HepG2 (cell line): Measurements from ENCODE around the gene ANKRD35. TPM values are rescaled to one million over a fixed set of nuclear protein-coding genes. Genes with fewer than 3 reads are reported as not detected.

Experiments
- ATAC-seq: fragments of 200-7000 bp; cut with Tn5 transposase; 3 replicates; pipeline ENCODE4 v1.9.1; 2020; ENCODE audit warnings: mild to moderate bottlenecking, moderate library complexity
- BruUV-seq: library from RNA; stranded (reverse); fragments of 400-500 nt; replicated peaks from 2 replicates; lab custom pipeline; 2021; lab: Mats Ljungman, UMichigan
- CTCF ChIA-PET: fragments of 300-600 bp; formaldehyde crosslinking; extraction: SDS; loops from one replicate; lab custom pipeline; 2021; ENCODE audit warnings: low total read pairs, inconsistent platforms, low intra/inter-chr PET ratio; lab: Yijun Ruan, JAX
- POLR2A ChIA-PET: fragments of 350-600 bp; sonication (Branson Sonifier 250); formaldehyde crosslinking; loops from one replicate; lab custom pipeline; 2020; ENCODE audit warnings: antibody characterized with exemption, inconsistent platforms; lab: Yijun Ruan, JAX
- DNase-seq: peaks from one replicate; pipeline ENCODE4 v3.0.0-alpha.2; 2015; ENCODE audit warnings: low spot score
- FAIRE-seq: peaks from 3 replicates; lab custom pipeline; 2011; peaks lifted over from hg19 to GRCh38; lab: Jason Lieb, UNC
- H2AFZ ChIP-seq: one replicate; pipeline ENCODE4 v1.6.1; 2011; ENCODE audit warnings: low read length, inconsistent platforms
- H3K27ac ChIP-seq: fragments of 300-600 bp; 3 replicates; pipeline ENCODE4 v1.8.0; 2011; ENCODE audit warnings: mixed run types, mild to moderate bottlenecking, mixed read lengths, low read length, inconsistent platforms; ENCODE audit not compliant: insufficient read depth; ENCODE audit errors: extremely low read length
- H3K27me3 ChIP-seq, 2 experiments: fragments of 200-600 bp in 1 of 2; 2 replicates in 1 of 2; 3 replicates in 1 of 2; pipeline versions ENCODE4 v1.6.0 to v1.8.0; 2011; ENCODE audit warnings: low read length in 2 of 2, mild to moderate bottlenecking in 2 of 2, moderate library complexity in 2 of 2, inconsistent platforms in 1 of 2; ENCODE audit not compliant: insufficient read depth in 2 of 2, control insufficient read depth in 1 of 2
- H3K36me3 ChIP-seq, 2 experiments: fragments of 200-600 bp in 1 of 2; replicated peaks in 1 of 2; 2 replicates in 1 of 2; 3 replicates in 1 of 2; pipeline versions ENCODE4 v1.5.1 to v1.8.0; 2011; ENCODE audit warnings: low read length in 2 of 2, inconsistent platforms in 1 of 2; ENCODE audit not compliant: insufficient read depth in 2 of 2, control insufficient read depth in 1 of 2
- H3K4me1 ChIP-seq: 2 replicates; pipeline ENCODE4 v1.5.1; 2012; ENCODE audit warnings: low read length, inconsistent platforms; ENCODE audit not compliant: insufficient read depth
- H3K4me2 ChIP-seq: 2 replicates; pipeline ENCODE4 v1.6.0; 2011; ENCODE audit warnings: low read depth, low read length, inconsistent platforms
- H3K4me3 ChIP-seq, 3 experiments: fragments of 200-600 bp in 1 of 3; sonication (generic), shearing (Covaris generic) in 1 of 3; replicated peaks in 1 of 3; 2 replicates each; pipeline ENCODE4 v1.5.1; 2011 to 2016; ENCODE audit warnings: low read length in 3 of 3, inconsistent platforms in 2 of 3, low read depth in 2 of 3, mild to moderate bottlenecking in 2 of 3, control low read depth in 1 of 3, mixed read lengths in 1 of 3; ENCODE audit not compliant: insufficient read depth in 1 of 3
- H3K79me2 ChIP-seq: one replicate; pipeline ENCODE4 v1.6.1; 2011; ENCODE audit warnings: low read length, inconsistent platforms; ENCODE audit not compliant: insufficient read depth
- H3K9ac ChIP-seq: 2 replicates; pipeline ENCODE4 v1.6.0; 2011; ENCODE audit warnings: mild to moderate bottlenecking, low read depth, low read length, inconsistent platforms; ENCODE audit not compliant: insufficient read depth
- H3K9me3 ChIP-seq: 2 replicates; pipeline ENCODE4 v1.5.1; 2012; ENCODE audit warnings: mild to moderate bottlenecking, low read length
- H4K20me1 ChIP-seq: 2 replicates; pipeline ENCODE4 v1.6.0; 2011; ENCODE audit warnings: inconsistent platforms, mild to moderate bottlenecking, low read length, moderate library complexity; ENCODE audit not compliant: insufficient read depth
- CCAR2 ChIP-seq: fragments of 200-400 bp; formaldehyde crosslinking; optimal IDR thresholded peaks from 2 replicates; pipeline ENCODE3; 2018; ENCODE audit warnings: low read depth, mild to moderate bottlenecking, low read length, moderate library complexity
- DMAP1 ChIP-seq: IDR thresholded peaks from 2 replicates; pipeline ENCODE4 v1.6.1; 2016
- DNMT1 ChIP-seq: sonication (generic); formaldehyde crosslinking; IDR thresholded peaks from 2 replicates; pipeline ENCODE4 v1.5.1; 2020; ENCODE audit warnings: mild to moderate bottlenecking, missing genetic modification reagents
- JUNB ChIP-seq: sonication (generic); formaldehyde crosslinking; IDR thresholded peaks from 2 replicates; pipeline ENCODE4 v1.8.0; 2022; ENCODE audit warnings: missing genetic modification reagents, mild to moderate bottlenecking, borderline replicate concordance
- MXI1 ChIP-seq: IDR thresholded peaks from 3 replicates; pipeline ENCODE4 v1.6.1; 2012; ENCODE audit warnings: low read depth, low read length, inconsistent platforms, borderline replicate concordance
- RBFOX2 ChIP-seq: fragments of 200-400 bp; formaldehyde crosslinking; IDR thresholded peaks from 2 replicates; pipeline ENCODE4 v1.6.1; 2017; ENCODE audit warnings: low read depth, mild to moderate bottlenecking, low read length
- RFX5 ChIP-seq: IDR thresholded peaks from 2 replicates; pipeline ENCODE4 v1.6.1; 2011; ENCODE audit warnings: low read depth, low read length, improper control_type of control experiment
- SIN3A ChIP-seq: IDR thresholded peaks from 2 replicates; pipeline ENCODE4 v1.6.1; 2011; ENCODE audit warnings: low read depth, mild to moderate bottlenecking, control low read depth, low read length, borderline replicate concordance
- SMYD3 ChIP-seq: sonication (generic); formaldehyde crosslinking; IDR thresholded peaks from 2 replicates; pipeline ENCODE4 v1.8.1; 2023; ENCODE audit warnings: mild to moderate bottlenecking, missing genetic modification reagents
- SP140L ChIP-seq: sonication (generic); formaldehyde crosslinking; IDR thresholded peaks from 2 replicates; pipeline ENCODE4 v1.4.0; 2020; ENCODE audit warnings: missing genetic modification reagents, borderline replicate concordance
- ZKSCAN5 ChIP-seq: sonication (generic); formaldehyde crosslinking; IDR thresholded peaks from 2 replicates; pipeline ENCODE4 v1.5.1; 2020; ENCODE audit warnings: mild to moderate bottlenecking, missing genetic modification reagents
- ZNF343 ChIP-seq: sonication (generic); formaldehyde crosslinking; IDR thresholded peaks from 2 replicates; pipeline ENCODE4 v1.4.0; 2020; ENCODE audit warnings: mild to moderate bottlenecking, missing genetic modification reagents
- ZNF367 ChIP-seq: sonication (generic); formaldehyde crosslinking; IDR thresholded peaks from 2 replicates; pipeline ENCODE4 v1.4.0; 2020; ENCODE audit warnings: missing genetic modification reagents, borderline replicate concordance
- ZNF766 ChIP-seq: sonication (generic); formaldehyde crosslinking; IDR thresholded peaks from 2 replicates; pipeline ENCODE4 v1.5.0; 2020; ENCODE audit warnings: missing genetic modification reagents, borderline replicate concordance
- WGBS: methylation state at CpG from one replicate; pipeline ENCODE4 v1.1.6; 2017; ENCODE audit warnings: low lambda C conversion rate; 5-methylcytosine and 5-hydroxymethylcytosine counted together
- in situ Hi-C: cut with HindIII; loops from 2 replicates; pipeline ENCODE4 v1.10.0; 2017; ENCODE audit warnings: low pct_unique_long_range_greater_than_20kb; ENCODE audit not compliant: extremely low pct_ligation_motif_present
- intact Hi-C: fragments of 100-400 bp; cut with micrococcal nuclease; formaldehyde crosslinking; loops from one replicate; pipeline ENCODE4 v1.10.0; 2022; ENCODE audit not compliant: unreplicated experiment
- polyA plus RNA-seq, 8 experiments: library from polyadenylated mRNA; depleted of rRNA in 3 of 8; stranded (reverse) in 7 of 8; unstranded in 1 of 8; fragments of >200 nt; fragmentation: Illumina TruSeq in 4 of 8; extraction: Trizol in 4 of 8; gene quantifications; 2 replicates each; pipeline versions ENCODE4 v1.2.1 to v1.2.3, GENCODE V29; 2011 to 2016; ENCODE audit warnings: low read depth in 4 of 8, missing spikeins in 1 of 8, mixed read lengths in 1 of 8; ENCODE audit not compliant: insufficient read depth in 1 of 8
- total RNA-seq, 5 experiments: library from RNA; depleted of rRNA; stranded (reverse); fragments of >200 nt; fragmentation: Illumina TruSeq; extraction: Trizol; gene quantifications; 2 replicates each; pipeline ENCODE4 v1.2.3, GENCODE V29; 2016; ENCODE audit warnings: low read depth in 1 of 5
- TF ChIP-seq, protein P1 (sequence below): sonication (generic); formaldehyde crosslinking; IDR thresholded peaks from 2 replicates; pipeline ENCODE4 v1.4.0; 2020; ENCODE audit warnings: missing genetic modification reagents
- TF ChIP-seq, protein P2 (sequence below): sonication (generic); formaldehyde crosslinking; IDR thresholded peaks from 2 replicates; pipeline ENCODE4 v1.4.0; 2020; ENCODE audit warnings: missing genetic modification reagents

ANKRD35 gene
- total and polyA plus RNA-seq, 2 of the 13 experiments (the other 11 are each of a cell fraction or from before 2014, with no cell fraction given), result 0.02 TPM; not detected in 1

DNA sequence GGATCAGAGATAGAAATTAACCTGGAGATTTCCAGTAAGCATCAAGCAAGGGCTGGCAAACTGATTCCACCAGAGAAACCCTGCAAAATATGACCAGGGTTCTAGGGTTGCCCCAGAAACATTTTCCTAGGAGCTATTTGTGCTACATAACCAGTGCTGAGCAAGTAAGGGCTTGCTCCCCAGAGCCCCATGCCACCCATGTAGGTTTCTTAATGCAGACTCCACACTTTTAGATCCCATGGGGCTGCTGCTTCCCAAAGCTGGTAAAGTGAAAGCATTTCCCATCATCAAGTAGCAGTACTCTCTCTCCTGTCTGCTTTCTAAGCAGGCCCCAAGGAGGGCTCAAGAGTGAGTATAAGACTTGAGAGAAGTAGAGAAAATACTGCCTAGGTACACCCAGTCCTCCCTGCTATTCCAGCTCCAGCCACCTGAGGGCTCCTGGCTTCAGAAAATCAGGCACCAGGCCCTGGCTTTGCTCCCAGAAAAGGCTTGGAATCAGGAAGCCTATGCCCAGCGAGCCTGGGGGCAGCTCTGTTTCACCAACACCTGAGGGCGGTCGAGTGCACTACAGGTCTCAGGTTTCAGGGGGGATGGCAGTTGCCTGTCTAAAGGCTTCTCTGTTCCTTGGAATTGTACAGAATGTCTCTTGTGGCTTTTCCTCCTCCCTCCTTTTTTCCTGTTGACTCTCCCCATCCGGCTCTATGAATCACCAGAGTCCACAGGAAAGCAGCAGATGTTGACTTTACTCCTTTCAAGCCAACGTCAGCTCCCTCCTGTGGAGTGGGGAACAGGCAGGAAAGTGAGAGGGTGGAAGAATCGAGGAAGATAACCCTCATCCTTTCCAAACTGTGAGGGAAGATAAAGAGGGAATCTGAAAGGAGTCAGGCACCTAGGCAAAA is 6.2 kb upstream of the ANKRD35 start:
- 2% methylated on average over 6 of the region's 6 CpGs for WGBS
- H3K4me3 ChIP-seq, result peak overlapping the region in 1 of 3 experiments; percentile 21; a peak in 2 of 6 replicates
- H3K36me3 ChIP-seq, result no peaks in the 10 kb centered on the region
- no peaks in the 10 kb centered on the region for H4K20me1 ChIP-seq
- intact Hi-C loops, result loop anchor here (1.0 to 5.0 kb wide), 6 partner anchors 18 to 121 kb away; partner anchors contain the start of genes ITGA10, LIX1L, PIAS3 and RBM8A
- peak; percentile 93 for FAIRE-seq
- peak; percentile 94 for ATAC-seq
- no TSS peak for BruUV-seq
- H3K4me1 ChIP-seq, result peaks cover 81% of the 10 kb centered on the region
- H3K27me3 ChIP-seq, result no peaks in the 10 kb centered on the region
- peak; percentile 99 for DNase-seq
- in situ Hi-C loops, result no loop called here
- peak overlapping the region; percentile 63 for H3K27ac ChIP-seq
- no peaks in the 10 kb centered on the region for H3K9me3 ChIP-seq
- ChIA-PET POLR2A (interaction anchor here (0.6 to 2.9 kb wide), 18 partner anchors 11 to 161 kb away, joined by 3 to 29 read pairs (median 4); partner anchors contain the start of genes ANKRD34A, ITGA10, NUDT17 and PEX11B), CTCF (interaction anchor here (0.9 to 3.3 kb wide), 8 partner anchors 9 to 121 kb away, joined by 3 to 93 read pairs (median 7); partner anchors contain the start of genes ITGA10, RBM8A and TXNIP)
- no peaks in the 10 kb centered on the region for H3K79me2 ChIP-seq
- H3K4me2 ChIP-seq, result peak overlapping the region; percentile 71
- H2AFZ ChIP-seq, result peak overlapping the region; percentile 57
- H3K9ac ChIP-seq, result peak overlapping the region; percentile 47
- TF ChIP-seq ZNF766 (CRISPR knock-in tag), result no peak
- TF ChIP-seq CCAR2, result no peak
- TF ChIP-seq DNMT1 (CRISPR knock-in tag), result no peak
- TF ChIP-seq JUNB (CRISPR knock-in tag), result peak; percentile 84; the same call in 1 of the 2 replicates
- no peak for TF ChIP-seq DMAP1 (CRISPR knock-in tag)
- TF ChIP-seq SP140L (CRISPR knock-in tag), result no peak
- no peak for TF ChIP-seq RBFOX2
- TF ChIP-seq ZKSCAN5 (CRISPR knock-in tag), result peak; percentile 25; the same call in 1 of the 2 replicates
- no peak for TF ChIP-seq ZNF367 (CRISPR knock-in tag)
- 0 out of 2 replicates have a peak, but pooled peaks have one; percentile 33 for TF ChIP-seq SMYD3 (CRISPR knock-in tag)
- TF ChIP-seq SIN3A, result 0 out of 2 replicates have a peak, but pooled peaks have one; percentile 55
- 0 out of 2 replicates have a peak, but pooled peaks have one; percentile 7 for TF ChIP-seq RFX5
- TF ChIP-seq, protein P1, sequence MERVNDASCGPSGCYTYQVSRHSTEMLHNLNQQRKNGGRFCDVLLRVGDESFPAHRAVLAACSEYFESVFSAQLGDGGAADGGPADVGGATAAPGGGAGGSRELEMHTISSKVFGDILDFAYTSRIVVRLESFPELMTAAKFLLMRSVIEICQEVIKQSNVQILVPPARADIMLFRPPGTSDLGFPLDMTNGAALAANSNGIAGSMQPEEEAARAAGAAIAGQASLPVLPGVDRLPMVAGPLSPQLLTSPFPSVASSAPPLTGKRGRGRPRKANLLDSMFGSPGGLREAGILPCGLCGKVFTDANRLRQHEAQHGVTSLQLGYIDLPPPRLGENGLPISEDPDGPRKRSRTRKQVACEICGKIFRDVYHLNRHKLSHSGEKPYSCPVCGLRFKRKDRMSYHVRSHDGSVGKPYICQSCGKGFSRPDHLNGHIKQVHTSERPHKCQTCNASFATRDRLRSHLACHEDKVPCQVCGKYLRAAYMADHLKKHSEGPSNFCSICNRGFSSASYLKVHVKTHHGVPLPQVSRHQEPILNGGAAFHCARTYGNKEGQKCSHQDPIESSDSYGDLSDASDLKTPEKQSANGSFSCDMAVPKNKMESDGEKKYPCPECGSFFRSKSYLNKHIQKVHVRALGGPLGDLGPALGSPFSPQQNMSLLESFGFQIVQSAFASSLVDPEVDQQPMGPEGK (CRISPR knock-in tag), result peak; percentile 76
- TF ChIP-seq MXI1, result peak; percentile 81; the same call in 1 of the 3 replicates
- TF ChIP-seq, protein P2, sequence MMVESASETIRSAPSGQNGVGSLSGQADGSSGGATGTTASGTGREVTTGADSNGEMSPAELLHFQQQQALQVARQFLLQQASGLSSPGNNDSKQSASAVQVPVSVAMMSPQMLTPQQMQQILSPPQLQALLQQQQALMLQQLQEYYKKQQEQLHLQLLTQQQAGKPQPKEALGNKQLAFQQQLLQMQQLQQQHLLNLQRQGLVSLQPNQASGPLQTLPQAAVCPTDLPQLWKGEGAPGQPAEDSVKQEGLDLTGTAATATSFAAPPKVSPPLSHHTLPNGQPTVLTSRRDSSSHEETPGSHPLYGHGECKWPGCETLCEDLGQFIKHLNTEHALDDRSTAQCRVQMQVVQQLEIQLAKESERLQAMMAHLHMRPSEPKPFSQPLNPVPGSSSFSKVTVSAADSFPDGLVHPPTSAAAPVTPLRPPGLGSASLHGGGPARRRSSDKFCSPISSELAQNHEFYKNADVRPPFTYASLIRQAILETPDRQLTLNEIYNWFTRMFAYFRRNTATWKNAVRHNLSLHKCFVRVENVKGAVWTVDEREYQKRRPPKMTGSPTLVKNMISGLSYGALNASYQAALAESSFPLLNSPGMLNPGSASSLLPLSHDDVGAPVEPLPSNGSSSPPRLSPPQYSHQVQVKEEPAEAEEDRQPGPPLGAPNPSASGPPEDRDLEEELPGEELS (CRISPR knock-in tag), result peak; percentile 83
- TF ChIP-seq ZNF343, result no peak; the same call in 1 of the 2 replicates
